ENCODE measurements around the gene FNDC3B. TPM values are rescaled to one million over a fixed set of nuclear protein-coding genes. Genes with fewer than 3 reads are reported as not detected.

FNDC3B gene
- total and polyA plus RNA-seq, 9 of the 15 experiments (the other 6 are each of a cell fraction or from before 2014, with no cell fraction given) = 7.0 to 35.8 (median 16.2) TPM

DNA sequence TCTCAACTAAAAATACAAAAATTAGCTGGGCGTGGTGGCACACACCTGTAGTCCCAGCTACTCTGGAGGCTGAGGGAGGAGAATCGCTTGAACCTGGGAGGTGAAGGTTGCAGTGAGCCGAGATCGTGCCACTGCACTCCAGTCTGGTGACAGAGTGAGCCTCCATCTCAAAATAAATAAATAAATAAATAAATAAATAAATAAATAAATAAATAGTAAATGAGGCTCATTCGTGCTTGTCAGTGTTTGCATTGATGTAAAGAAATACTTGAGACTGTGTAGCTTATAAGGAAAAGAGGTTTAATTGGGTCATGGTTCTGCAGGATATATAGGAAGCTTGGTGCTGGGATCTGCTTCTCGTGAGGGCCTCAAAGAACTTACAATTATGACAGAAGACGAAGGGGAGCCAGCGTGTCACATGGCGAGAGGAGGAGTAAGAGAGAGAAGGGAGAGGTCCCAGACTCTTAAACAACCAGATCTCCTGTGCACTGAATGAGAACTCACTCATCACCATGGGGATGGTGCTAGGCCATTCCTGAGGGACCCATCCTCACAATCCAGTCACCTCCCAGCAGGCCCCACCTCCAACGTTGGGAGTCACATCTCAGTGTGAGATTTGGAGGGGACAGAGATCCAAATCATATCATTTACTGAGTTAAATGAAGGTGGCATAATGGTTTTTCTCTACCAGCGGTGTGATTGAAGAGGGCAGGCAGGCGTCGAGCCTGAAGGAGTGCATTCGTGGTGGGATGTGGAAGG lies 104.5 kb downstream of the FNDC3B start:
- no peak for ATAC-seq
- Histone ChIP-seq H3K9me3 (replicated peaks; ENCODE audit: control insufficient read depth, insufficient read depth, low read depth, low read length) (no peaks in the 10 kb centered on the region), H3K27ac (ENCODE audit: extremely low read depth, low read depth, low read length) (no peak overlapping the region), H3K79me2 (ENCODE audit: control insufficient read depth, insufficient read depth, low read length) (peaks cover 75% of the 10 kb centered on the region), H3K4me1 (replicated peaks in 1 of 2; ENCODE audit: control insufficient read depth in 2 of 2, insufficient read depth in 2 of 2, low read length in 2 of 2) (peaks cover 5 to 37% of the 10 kb centered on the region in 2 experiments; a peak in 4 of 5 replicates), H4K20me1 (replicated peaks; ENCODE audit: control insufficient read depth, insufficient read depth, low read length) (0 out of 2 replicates have a peak, but pooled peaks cover 4% of the 10 kb centered on the region), H3K4me2 (ENCODE audit: insufficient read depth, low read length) (no peak overlapping the region), H3K27me3 (ENCODE audit: control insufficient read depth in 2 of 2, insufficient read depth in 2 of 2, low read length in 2 of 2) (no peaks in the 10 kb centered on the region), H2AFZ (ENCODE audit: low read depth, low read length) (no peak overlapping the region), H3K9ac (ENCODE audit: insufficient read depth in 1 of 2, low read depth in 2 of 2, low read length in 2 of 2) (no peak overlapping the region), H3K36me3 (ENCODE audit: control insufficient read depth, insufficient read depth, low read length) (peaks cover 6% of the 10 kb centered on the region; the same call in 2 of the 3 replicates), H3K4me3 (no peak overlapping the region), H3K9me1 (ENCODE audit: control insufficient read depth, insufficient read depth, low read length) (peaks cover 3% of the 10 kb centered on the region)
- no peak for DNase-seq (ENCODE audit: extremely low read depth in 1 of 4, low spot score in 3 of 4)
- FAIRE-seq = no peak
- CTCF ChIA-PET (ENCODE audit: low intra/inter-chr PET ratio) = no interaction called here
- in situ Hi-C loops (cut with MboI) = no loop called here
- intact Hi-C loops (cut with micrococcal nuclease) = no loop called here
- WGBS (ENCODE audit: insufficient coverage, low coverage, missing lambda C conversion rate) = 92% methylated on average over 14 of the region's 14 CpGs
- POLR2A ChIA-PET = no interaction called here
- BruUV-seq (replicated peaks) = no TSS peak
- TF ChIP-seq, protein P1, sequence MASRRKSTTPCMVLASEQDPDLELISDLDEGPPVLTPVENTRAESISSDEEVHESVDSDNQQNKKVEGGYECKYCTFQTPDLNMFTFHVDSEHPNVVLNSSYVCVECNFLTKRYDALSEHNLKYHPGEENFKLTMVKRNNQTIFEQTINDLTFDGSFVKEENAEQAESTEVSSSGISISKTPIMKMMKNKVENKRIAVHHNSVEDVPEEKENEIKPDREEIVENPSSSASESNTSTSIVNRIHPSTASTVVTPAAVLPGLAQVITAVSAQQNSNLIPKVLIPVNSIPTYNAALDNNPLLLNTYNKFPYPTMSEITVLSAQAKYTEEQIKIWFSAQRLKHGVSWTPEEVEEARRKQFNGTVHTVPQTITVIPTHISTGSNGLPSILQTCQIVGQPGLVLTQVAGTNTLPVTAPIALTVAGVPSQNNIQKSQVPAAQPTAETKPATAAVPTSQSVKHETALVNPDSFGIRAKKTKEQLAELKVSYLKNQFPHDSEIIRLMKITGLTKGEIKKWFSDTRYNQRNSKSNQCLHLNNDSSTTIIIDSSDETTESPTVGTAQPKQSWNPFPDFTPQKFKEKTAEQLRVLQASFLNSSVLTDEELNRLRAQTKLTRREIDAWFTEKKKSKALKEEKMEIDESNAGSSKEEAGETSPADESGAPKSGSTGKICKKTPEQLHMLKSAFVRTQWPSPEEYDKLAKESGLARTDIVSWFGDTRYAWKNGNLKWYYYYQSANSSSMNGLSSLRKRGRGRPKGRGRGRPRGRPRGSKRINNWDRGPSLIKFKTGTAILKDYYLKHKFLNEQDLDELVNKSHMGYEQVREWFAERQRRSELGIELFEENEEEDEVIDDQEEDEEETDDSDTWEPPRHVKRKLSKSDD (conservative IDR thresholded peaks at IDR 0.05; ENCODE audit: low read length) = no peak
- TF ChIP-seq ZNF311 (CRISPR knock-in tag; IDR thresholded peaks at IDR 0.05) (no peak), RFX7 (CRISPR knock-in tag; IDR thresholded peaks at IDR 0.05) (no peak), CHCHD3 (CRISPR knock-in tag; IDR thresholded peaks at IDR 0.05) (no peak), ZNF766 (CRISPR knock-in tag; conservative IDR thresholded peaks at IDR 0.05) (no peak), JUNB (CRISPR knock-in tag; conservative IDR thresholded peaks at IDR 0.05) (no peak), TARDBP (IDR thresholded peaks at IDR 0.05) (no peak), MEF2A (IDR thresholded peaks at IDR 0.05; ENCODE audit: control insufficient read depth, low read depth, low read length) (no peak)
- TF ChIP-seq, protein P2, sequence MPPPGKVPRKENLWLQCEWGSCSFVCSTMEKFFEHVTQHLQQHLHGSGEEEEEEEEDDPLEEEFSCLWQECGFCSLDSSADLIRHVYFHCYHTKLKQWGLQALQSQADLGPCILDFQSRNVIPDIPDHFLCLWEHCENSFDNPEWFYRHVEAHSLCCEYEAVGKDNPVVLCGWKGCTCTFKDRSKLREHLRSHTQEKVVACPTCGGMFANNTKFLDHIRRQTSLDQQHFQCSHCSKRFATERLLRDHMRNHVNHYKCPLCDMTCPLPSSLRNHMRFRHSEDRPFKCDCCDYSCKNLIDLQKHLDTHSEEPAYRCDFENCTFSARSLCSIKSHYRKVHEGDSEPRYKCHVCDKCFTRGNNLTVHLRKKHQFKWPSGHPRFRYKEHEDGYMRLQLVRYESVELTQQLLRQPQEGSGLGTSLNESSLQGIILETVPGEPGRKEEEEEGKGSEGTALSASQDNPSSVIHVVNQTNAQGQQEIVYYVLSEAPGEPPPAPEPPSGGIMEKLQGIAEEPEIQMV (tag; conservative IDR thresholded peaks at IDR 0.05; ENCODE audit: low read depth) = no peak
- TF ChIP-seq, protein P3, sequence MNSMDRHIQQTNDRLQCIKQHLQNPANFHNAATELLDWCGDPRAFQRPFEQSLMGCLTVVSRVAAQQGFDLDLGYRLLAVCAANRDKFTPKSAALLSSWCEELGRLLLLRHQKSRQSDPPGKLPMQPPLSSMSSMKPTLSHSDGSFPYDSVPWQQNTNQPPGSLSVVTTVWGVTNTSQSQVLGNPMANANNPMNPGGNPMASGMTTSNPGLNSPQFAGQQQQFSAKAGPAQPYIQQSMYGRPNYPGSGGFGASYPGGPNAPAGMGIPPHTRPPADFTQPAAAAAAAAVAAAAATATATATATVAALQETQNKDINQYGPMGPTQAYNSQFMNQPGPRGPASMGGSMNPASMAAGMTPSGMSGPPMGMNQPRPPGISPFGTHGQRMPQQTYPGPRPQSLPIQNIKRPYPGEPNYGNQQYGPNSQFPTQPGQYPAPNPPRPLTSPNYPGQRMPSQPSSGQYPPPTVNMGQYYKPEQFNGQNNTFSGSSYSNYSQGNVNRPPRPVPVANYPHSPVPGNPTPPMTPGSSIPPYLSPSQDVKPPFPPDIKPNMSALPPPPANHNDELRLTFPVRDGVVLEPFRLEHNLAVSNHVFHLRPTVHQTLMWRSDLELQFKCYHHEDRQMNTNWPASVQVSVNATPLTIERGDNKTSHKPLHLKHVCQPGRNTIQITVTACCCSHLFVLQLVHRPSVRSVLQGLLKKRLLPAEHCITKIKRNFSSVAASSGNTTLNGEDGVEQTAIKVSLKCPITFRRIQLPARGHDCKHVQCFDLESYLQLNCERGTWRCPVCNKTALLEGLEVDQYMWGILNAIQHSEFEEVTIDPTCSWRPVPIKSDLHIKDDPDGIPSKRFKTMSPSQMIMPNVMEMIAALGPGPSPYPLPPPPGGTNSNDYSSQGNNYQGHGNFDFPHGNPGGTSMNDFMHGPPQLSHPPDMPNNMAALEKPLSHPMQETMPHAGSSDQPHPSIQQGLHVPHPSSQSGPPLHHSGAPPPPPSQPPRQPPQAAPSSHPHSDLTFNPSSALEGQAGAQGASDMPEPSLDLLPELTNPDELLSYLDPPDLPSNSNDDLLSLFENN (IDR thresholded peaks at IDR 0.05; ENCODE audit: low read depth in 2 of 2, low read length in 2 of 2) = no peak
